H9 (cell line): ENCODE results near the gene RAPH1. TPM values are rescaled to one million over a fixed set of nuclear protein-coding genes. Genes with fewer than 3 reads are reported as not detected.

Experiments
- DNase-seq: peaks from one replicate; pipeline ENCODE4 v3.0.0-alpha.2; 2017
- H2AFZ ChIP-seq: one replicate; pipeline ENCODE4 v1.6.1; 2013; ENCODE audit warnings: mild to moderate bottlenecking, low read length, control low read depth, moderate library complexity
- H2AK5ac ChIP-seq: 2 replicates; pipeline ENCODE4 v1.6.1; 2013; ENCODE audit warnings: low read length, control low read depth, mixed read lengths; ENCODE audit not compliant: insufficient read length
- H2BK120ac ChIP-seq: one replicate; pipeline ENCODE4 v1.6.1; 2013; ENCODE audit warnings: low read depth, mild to moderate bottlenecking, low read length, control low read depth, inconsistent platforms; ENCODE audit not compliant: poor library complexity, severe bottlenecking
- H2BK12ac ChIP-seq: 2 replicates; pipeline ENCODE4 v1.6.1; 2013; ENCODE audit warnings: low read length, control low read depth, mixed read lengths, low read depth; ENCODE audit not compliant: insufficient read length
- H2BK15ac ChIP-seq: 2 replicates; pipeline ENCODE4 v1.6.1; 2013; ENCODE audit warnings: low read depth, low read length, control low read depth
- H2BK20ac ChIP-seq: one replicate; pipeline ENCODE4 v1.6.1; 2013; ENCODE audit warnings: low read depth, mild to moderate bottlenecking, low read length, control low read depth, inconsistent platforms; ENCODE audit not compliant: poor library complexity, severe bottlenecking
- H2BK5ac ChIP-seq: 2 replicates; pipeline ENCODE4 v1.6.1; 2013; ENCODE audit warnings: low read length, control low read depth, mixed read lengths; ENCODE audit not compliant: insufficient read length
- H3K14ac ChIP-seq: 2 replicates; pipeline ENCODE4 v1.6.1; 2013; ENCODE audit warnings: low read length, control low read depth; ENCODE audit not compliant: insufficient read depth
- H3K18ac ChIP-seq: 2 replicates; pipeline ENCODE4 v1.6.1; 2013; ENCODE audit warnings: low read depth, mild to moderate bottlenecking, mixed read lengths, low read length, control low read depth; ENCODE audit not compliant: insufficient read length
- H3K23ac ChIP-seq: 2 replicates; pipeline ENCODE4 v1.6.1; 2013; ENCODE audit warnings: low read length, control low read depth, mixed read lengths, low read depth; ENCODE audit not compliant: insufficient read length
- H3K23me2 ChIP-seq: 2 replicates; pipeline ENCODE4 v1.6.1; 2013; ENCODE audit warnings: low read depth, mild to moderate bottlenecking, mixed read lengths, low read length, control low read depth; ENCODE audit not compliant: insufficient read length, poor library complexity, severe bottlenecking
- H3K27ac ChIP-seq: 2 replicates; pipeline ENCODE4 v1.5.1; 2013; ENCODE audit warnings: low read length, control low read depth, mixed read lengths, low read depth; ENCODE audit not compliant: insufficient read length
- H3K27me3 ChIP-seq: 2 replicates; pipeline ENCODE4 v1.6.1; 2013; ENCODE audit warnings: low read length, control low read depth, inconsistent platforms; ENCODE audit not compliant: insufficient read depth
- H3K4ac ChIP-seq: 2 replicates; pipeline ENCODE4 v1.6.1; 2013; ENCODE audit warnings: low read depth, mild to moderate bottlenecking, control low read depth, inconsistent platforms, low read length, moderate library complexity
- H3K4me1 ChIP-seq: 2 replicates; pipeline ENCODE4 v1.6.1; 2013; ENCODE audit warnings: low read length, control low read depth, inconsistent platforms; ENCODE audit not compliant: insufficient read depth
- H3K4me2 ChIP-seq: 2 replicates; pipeline ENCODE4 v1.6.1; 2013; ENCODE audit warnings: low read length, control low read depth, mixed read lengths; ENCODE audit not compliant: insufficient read length, insufficient read depth
- H3K56ac ChIP-seq: 2 replicates; pipeline ENCODE4 v1.6.1; 2013; ENCODE audit warnings: low read depth, mild to moderate bottlenecking, mixed read lengths, low read length, control low read depth; ENCODE audit not compliant: insufficient read length
- H3K79me1 ChIP-seq: 2 replicates; pipeline ENCODE4 v1.6.1; 2013; ENCODE audit warnings: low read depth, mild to moderate bottlenecking, moderate library complexity, low read length, control low read depth, inconsistent platforms; ENCODE audit not compliant: insufficient read depth, poor library complexity, severe bottlenecking
- H3K79me2 ChIP-seq: 2 replicates; pipeline ENCODE4 v1.6.1; 2013; ENCODE audit warnings: low read length, control low read depth, inconsistent platforms; ENCODE audit not compliant: insufficient read depth
- H3K9ac ChIP-seq: 2 replicates; pipeline ENCODE4 v1.6.1; 2013; ENCODE audit warnings: low read length, control low read depth, mixed read lengths; ENCODE audit not compliant: insufficient read length; ENCODE audit errors: extremely low read depth
- H3K9me3 ChIP-seq: one replicate; pipeline ENCODE4 v1.6.1; 2013; ENCODE audit warnings: low read depth, low read length, inconsistent platforms; ENCODE audit not compliant: control insufficient read depth
- H3T11ph ChIP-seq: one replicate; pipeline ENCODE4 v1.6.1; 2013; ENCODE audit warnings: mild to moderate bottlenecking, low read length, control low read depth, inconsistent platforms
- H4K20me1 ChIP-seq: one replicate; pipeline ENCODE4 v1.6.1; 2013; ENCODE audit not compliant: control insufficient read depth, insufficient read length, insufficient read depth
- H4K5ac ChIP-seq: 2 replicates; pipeline ENCODE4 v1.6.1; 2013; ENCODE audit warnings: low read depth, mild to moderate bottlenecking, mixed read lengths, low read length, control low read depth; ENCODE audit not compliant: insufficient read length
- H4K8ac ChIP-seq: replicated peaks from 2 replicates; pipeline ENCODE4 v1.6.1; 2013; ENCODE audit warnings: low read length, control low read depth, mixed read lengths, low read depth; ENCODE audit not compliant: insufficient read length
- H4K91ac ChIP-seq: 2 replicates; pipeline ENCODE4 v1.6.1; 2013; ENCODE audit warnings: low read depth, mild to moderate bottlenecking, moderate library complexity, mixed read lengths, low read length, control low read depth; ENCODE audit not compliant: insufficient read length
- H3K27ac Mint-ChIP-seq, 3 experiments: 2 replicates in 2 of 3; 3 replicates in 1 of 3; pipeline ENCODE4 v1.8.0; 2020 to 2021; ENCODE audit warnings: mixed read lengths in 3 of 3, mild to moderate bottlenecking in 1 of 3, moderate library complexity in 1 of 3
- H3K27me3 Mint-ChIP-seq: 2 replicates; pipeline ENCODE4 v1.8.0; 2021; ENCODE audit warnings: low read depth, mild to moderate bottlenecking, moderate library complexity, mixed read lengths
- H3K36me3 Mint-ChIP-seq, 3 experiments: 2 replicates in 2 of 3; 3 replicates in 1 of 3; pipeline ENCODE4 v1.8.0; 2020 to 2021; ENCODE audit warnings: low read depth in 3 of 3, mixed read lengths in 3 of 3; ENCODE audit not compliant: insufficient read depth in 1 of 3
- H3K4me1 Mint-ChIP-seq, 2 experiments: 2 replicates each; pipeline ENCODE4 v1.8.0; 2020; ENCODE audit warnings: mixed read lengths in 2 of 2
- H3K4me3 Mint-ChIP-seq, 2 experiments: 2 replicates in 1 of 2; 3 replicates in 1 of 2; pipeline ENCODE4 v1.8.0; 2020 to 2021; ENCODE audit warnings: mild to moderate bottlenecking in 2 of 2, mixed read lengths in 2 of 2, moderate library complexity in 1 of 2
- H3K9me3 Mint-ChIP-seq, 2 experiments: 2 replicates in 1 of 2; 3 replicates in 1 of 2; pipeline ENCODE4 v1.8.0; 2020; ENCODE audit warnings: mild to moderate bottlenecking in 2 of 2, mixed read lengths in 2 of 2, moderate library complexity in 1 of 2
- CTCF ChIP-seq: fragments of 200-600 bp; sonication (generic); conservative IDR thresholded peaks from 3 replicates; pipeline ENCODE4 v1.8.0; 2021; ENCODE audit warnings: antibody characterized with exemption, mild to moderate bottlenecking
- WGBS: extraction: QIAGEN DNeasy Blood & Tissue Kit; methylation state at CpG from one replicate; pipeline ENCODE4 v1.1.7; 2013; ENCODE audit warnings: missing lambda C conversion rate, low lambda C conversion rate, mixed read lengths; ENCODE audit not compliant: insufficient read length; ENCODE audit errors: extremely low coverage; 5-methylcytosine and 5-hydroxymethylcytosine counted together
- total RNA-seq: library from RNA; stranded (reverse); gene quantifications from 2 replicates; pipeline ENCODE4 v1.2.1, GENCODE V29; 2021

RAPH1 gene
- total RNA-seq, 1 experiment from 2014 or later = 17.1 TPM

GRCh38 chr2:203562268-203562667 is 27.2 kb upstream of the RAPH1 start:
- Mint-ChIP-seq H3K4me3 (no peak overlapping the region), H3K27me3 (no peaks in the 10 kb centered on the region), H3K9me3 (no peaks in the 10 kb centered on the region), H3K27ac (no peak overlapping the region), H3K36me3 (no peaks in the 10 kb centered on the region), H3K4me1 (no peaks in the 10 kb centered on the region; a peak in 1 of 4 replicates)
- Histone ChIP-seq H2BK5ac (no peak overlapping the region), H4K91ac (no peak overlapping the region), H3K4ac (no peak overlapping the region), H4K8ac (no peak overlapping the region), H2AFZ (no peak overlapping the region), H3K27ac (no peak overlapping the region), H2AK5ac (no peak overlapping the region), H3K9me3 (no peaks in the 10 kb centered on the region), H3K9ac (no peak overlapping the region), H2BK20ac (no peak overlapping the region), H3K27me3 (no peaks in the 10 kb centered on the region), H3K79me1 (no peaks in the 10 kb centered on the region), H4K5ac (no peak overlapping the region), H3K23me2 (no peaks in the 10 kb centered on the region), H3K4me2 (no peak overlapping the region), H2BK12ac (no peak overlapping the region), H3K79me2 (no peaks in the 10 kb centered on the region), H3K23ac (no peak overlapping the region), H3K4me1 (no peaks in the 10 kb centered on the region), H2BK120ac (no peak overlapping the region), H3T11ph (no peak overlapping the region), H3K18ac (no peak overlapping the region), H4K20me1 (no peaks in the 10 kb centered on the region), H2BK15ac (no peak overlapping the region), H3K14ac (no peak overlapping the region), H3K56ac (no peak overlapping the region)
- TF ChIP-seq CTCF = no peak
- WGBS = no CpG with 5 or more reads among the region's 2 CpGs
- DNase-seq = no peak
